Transverse colon (tissue), 4 donors: ENCODE measurements around the gene TOP1.

Source experiments
- CTCF ChIP-seq, 5 experiments: fragments of 200-600 bp in 3 of 5; fragments of 450-650 bp in 2 of 5; sonication (generic) in 3 of 5; IDR thresholded peaks; 1 replicate in 2 of 5; 2 replicates in 3 of 5; pipeline ENCODE4 v1.5.1; 2016 to 2017; ENCODE audit warnings: antibody characterized with exemption in 5 of 5, inconsistent platforms in 3 of 5, mild to moderate bottlenecking in 2 of 5, moderate library complexity in 1 of 5
- EP300 ChIP-seq: sonication (generic); formaldehyde crosslinking; IDR thresholded peaks from one replicate; pipeline ENCODE4 v1.6.1; 2017; ENCODE audit warnings: antibody characterized with exemption, low read depth
- POLR2A ChIP-seq: fragments of 450-650 bp; IDR thresholded peaks from one replicate; pipeline ENCODE4 v1.6.1; 2016; ENCODE audit warnings: antibody characterized with exemption, mild to moderate bottlenecking, moderate library complexity
- POLR2AphosphoS5 ChIP-seq, 3 donors: sonication (generic); formaldehyde crosslinking; IDR thresholded peaks; one replicate each; pipeline ENCODE4 v1.6.1; 2016; ENCODE audit warnings: antibody characterized with exemption in 3 of 3

GRCh38 chr20:41045671-41046070 lies 17.0 kb downstream of the TOP1 start:
- TF ChIP-seq CTCF (IDR thresholded peaks at IDR 0.05) (no peak), POLR2AphosphoS5 (IDR thresholded peaks at IDR 0.05) (no peak), EP300 (no peak), POLR2A (no peak)
